Measurements from ENCODE around the gene VEGFC. TPM values are rescaled to one million over a fixed set of nuclear protein-coding genes. Genes with fewer than 3 reads are reported as not detected.
A peak's percentile ranks its signal among the peaks of the same experiment; 100 is the strongest.

Gene VEGFC
- total RNA-seq, 2 donors from 2014 or later = 0.60 to 0.95 TPM

DNA sequence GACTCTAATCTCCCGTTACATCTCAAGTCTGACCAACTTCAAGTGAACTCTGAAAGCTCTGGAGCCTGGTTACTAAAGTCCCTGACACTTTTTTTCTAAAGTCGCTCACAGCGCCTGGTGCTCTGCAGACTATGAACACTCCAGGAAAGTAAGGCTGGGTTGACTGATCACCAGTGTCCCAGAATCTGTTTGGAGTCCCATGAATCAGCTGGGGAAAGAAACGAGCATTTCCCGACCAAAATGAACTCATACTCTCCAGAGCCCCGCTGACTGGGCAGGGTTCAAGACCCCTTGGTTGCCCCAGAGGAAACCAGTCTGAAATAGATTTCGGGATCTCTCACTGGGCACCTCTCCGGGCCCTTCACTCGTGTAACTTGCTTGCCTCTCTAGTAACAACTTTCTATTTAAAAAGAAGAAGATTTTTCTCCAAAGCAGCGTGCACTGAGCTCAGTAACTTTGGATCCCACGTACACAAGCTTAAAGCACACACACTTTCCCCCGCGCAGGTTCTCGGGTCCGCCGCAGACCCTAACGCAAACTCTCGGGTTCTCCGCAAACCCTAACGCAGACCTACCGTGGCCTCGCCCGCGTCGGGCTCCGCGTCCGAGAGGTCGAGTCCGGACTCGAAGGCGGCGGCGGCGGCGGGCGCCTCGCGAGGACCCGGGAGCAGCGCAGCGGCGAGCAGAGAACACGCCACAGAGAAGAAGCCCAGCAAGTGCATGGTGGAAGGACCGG, 964 bp downstream of the VEGFC start:
- Histone ChIP-seq H3K4me3 (ENCODE audit: low read length) (peak overlapping the region; percentile 73), H3K4me1 (ENCODE audit: control insufficient read depth, insufficient read depth, low read length) (no peaks in the 10 kb centered on the region), H3K27ac (ENCODE audit: low read depth, low read length) (no peak overlapping the region), H3K27me3 (ENCODE audit: control insufficient read depth, insufficient read depth, low read length, poor library complexity, severe bottlenecking) (peaks cover 37% of the 10 kb centered on the region), H3K9ac (ENCODE audit: extremely low read depth, low read length, poor library complexity, severe bottlenecking) (no peak overlapping the region), H3K36me3 (ENCODE audit: control insufficient read depth, insufficient read depth, low read length) (no peaks in the 10 kb centered on the region), H3K9me3 (ENCODE audit: control insufficient read depth, low read length) (no peaks in the 10 kb centered on the region)
- 9 to 34% methylated on average over 11 to 45 of the region's 45 CpGs for WGBS, 2 experiments (ENCODE audit: insufficient coverage in 1 of 2, insufficient read length in 1 of 2)
- no peaks in the 10 kb centered on the region for H3K9me3 Mint-ChIP-seq
- no peaks in the 10 kb centered on the region for H3K36me3 Mint-ChIP-seq (ENCODE audit: low read depth)
- TF ChIP-seq, protein P1, sequence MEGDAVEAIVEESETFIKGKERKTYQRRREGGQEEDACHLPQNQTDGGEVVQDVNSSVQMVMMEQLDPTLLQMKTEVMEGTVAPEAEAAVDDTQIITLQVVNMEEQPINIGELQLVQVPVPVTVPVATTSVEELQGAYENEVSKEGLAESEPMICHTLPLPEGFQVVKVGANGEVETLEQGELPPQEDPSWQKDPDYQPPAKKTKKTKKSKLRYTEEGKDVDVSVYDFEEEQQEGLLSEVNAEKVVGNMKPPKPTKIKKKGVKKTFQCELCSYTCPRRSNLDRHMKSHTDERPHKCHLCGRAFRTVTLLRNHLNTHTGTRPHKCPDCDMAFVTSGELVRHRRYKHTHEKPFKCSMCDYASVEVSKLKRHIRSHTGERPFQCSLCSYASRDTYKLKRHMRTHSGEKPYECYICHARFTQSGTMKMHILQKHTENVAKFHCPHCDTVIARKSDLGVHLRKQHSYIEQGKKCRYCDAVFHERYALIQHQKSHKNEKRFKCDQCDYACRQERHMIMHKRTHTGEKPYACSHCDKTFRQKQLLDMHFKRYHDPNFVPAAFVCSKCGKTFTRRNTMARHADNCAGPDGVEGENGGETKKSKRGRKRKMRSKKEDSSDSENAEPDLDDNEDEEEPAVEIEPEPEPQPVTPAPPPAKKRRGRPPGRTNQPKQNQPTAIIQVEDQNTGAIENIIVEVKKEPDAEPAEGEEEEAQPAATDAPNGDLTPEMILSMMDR (conservative IDR thresholded peaks at IDR 0.05) = no peak
- no peaks in the 10 kb centered on the region for H3K4me1 Mint-ChIP-seq
- no peak overlapping the region for H3K27ac Mint-ChIP-seq
- peak; percentile 71 for DNase-seq
- H3K27me3 Mint-ChIP-seq (ENCODE audit: insufficient read depth) = peaks cover 41% of the 10 kb centered on the region
- peak overlapping the region; percentile 59 for H3K4me3 Mint-ChIP-seq

DNA sequence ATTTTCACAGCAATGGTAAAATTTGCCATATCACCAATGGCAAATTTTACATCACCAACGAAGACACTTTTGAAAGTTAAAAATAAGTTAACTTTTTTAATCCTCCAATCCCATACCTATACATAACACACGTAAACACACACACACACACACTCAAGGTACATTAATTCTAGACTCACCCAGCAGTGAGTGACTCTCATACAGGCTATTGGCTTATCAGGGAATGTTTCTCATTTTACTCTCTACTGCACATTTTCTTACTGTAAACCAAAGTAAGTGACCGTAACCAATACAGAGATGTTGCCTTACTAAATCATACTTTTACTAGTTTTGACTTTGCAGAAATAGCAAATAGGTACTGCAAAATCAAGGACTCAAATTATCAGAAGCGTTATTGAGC, 2.3 kb downstream of the VEGFC start:
- peaks cover 41% of the 10 kb centered on the region for H3K27me3 Mint-ChIP-seq (ENCODE audit: insufficient read depth)
- no peaks in the 10 kb centered on the region for H3K9me3 Mint-ChIP-seq
- Histone ChIP-seq H3K27me3 (ENCODE audit: control insufficient read depth, insufficient read depth, low read length, poor library complexity, severe bottlenecking) (peaks cover 37% of the 10 kb centered on the region), H3K4me3 (ENCODE audit: low read length) (no peak overlapping the region), H3K27ac (ENCODE audit: low read depth, low read length) (no peak overlapping the region), H3K9ac (ENCODE audit: extremely low read depth, low read length, poor library complexity, severe bottlenecking) (no peak overlapping the region), H3K4me1 (ENCODE audit: control insufficient read depth, insufficient read depth, low read length) (no peaks in the 10 kb centered on the region), H3K36me3 (ENCODE audit: control insufficient read depth, insufficient read depth, low read length) (no peaks in the 10 kb centered on the region), H3K9me3 (ENCODE audit: control insufficient read depth, low read length) (no peaks in the 10 kb centered on the region)
- WGBS, 2 experiments (ENCODE audit: insufficient coverage in 1 of 2, insufficient read length in 1 of 2) = 90% methylated on average over 4 of the region's 4 CpGs
- DNase-seq = no peak
- H3K4me1 Mint-ChIP-seq = no peaks in the 10 kb centered on the region
- no peak overlapping the region for H3K27ac Mint-ChIP-seq
- H3K36me3 Mint-ChIP-seq (ENCODE audit: low read depth) = no peaks in the 10 kb centered on the region
- H3K4me3 Mint-ChIP-seq = no peak overlapping the region
- TF ChIP-seq, protein P1 (conservative IDR thresholded peaks at IDR 0.05) = no peak

DNA sequence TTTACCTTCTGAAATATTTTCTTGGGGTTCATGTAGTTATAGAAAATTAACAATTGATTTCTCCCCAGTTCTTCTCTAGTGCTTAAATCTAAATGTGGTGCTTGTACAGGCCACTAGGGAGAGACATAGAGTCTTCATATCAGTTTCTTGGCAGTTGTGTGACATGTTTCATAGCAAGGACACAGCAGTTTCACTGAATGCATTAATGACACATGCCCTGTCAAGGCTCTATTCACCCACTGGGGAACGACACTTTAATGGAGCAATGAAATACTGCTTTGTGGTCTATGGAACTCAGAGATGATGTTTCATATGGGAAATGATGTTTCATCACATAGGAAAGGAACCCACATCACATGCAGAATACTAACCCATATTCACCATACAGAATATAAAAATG, 2.8 kb downstream of the VEGFC start:
- H3K27ac ChIP-seq (ENCODE audit: low read depth, low read length) = no peak overlapping the region
- Mint-ChIP-seq H3K4me3 (no peak overlapping the region), H3K36me3 (ENCODE audit: low read depth) (no peaks in the 10 kb centered on the region), H3K4me1 (no peaks in the 10 kb centered on the region), H3K27me3 (ENCODE audit: insufficient read depth) (peaks cover 39% of the 10 kb centered on the region), H3K27ac (no peak overlapping the region), H3K9me3 (no peaks in the 10 kb centered on the region)
- TF ChIP-seq, protein P1 (conservative IDR thresholded peaks at IDR 0.05) = peak; percentile 83
- peaks cover 37% of the 10 kb centered on the region for H3K27me3 ChIP-seq (ENCODE audit: control insufficient read depth, insufficient read depth, low read length, poor library complexity, severe bottlenecking)
- WGBS, 2 experiments (ENCODE audit: insufficient coverage in 1 of 2, insufficient read length in 1 of 2) = 57% methylated on average over 1 of the region's 1 CpG; no CpG with 5 or more reads in 1 of the 2 experiments
- no peaks in the 10 kb centered on the region for H3K4me1 ChIP-seq (ENCODE audit: control insufficient read depth, insufficient read depth, low read length)
- H3K9me3 ChIP-seq (ENCODE audit: control insufficient read depth, low read length) = no peaks in the 10 kb centered on the region
- H3K9ac ChIP-seq (ENCODE audit: extremely low read depth, low read length, poor library complexity, severe bottlenecking) = no peak overlapping the region
- H3K36me3 ChIP-seq (ENCODE audit: control insufficient read depth, insufficient read depth, low read length) = no peaks in the 10 kb centered on the region
- no peak overlapping the region for H3K4me3 ChIP-seq (ENCODE audit: low read length)
- DNase-seq = no peak
